H9 (cell line): ENCODE data around the gene NTSR1. TPM values are rescaled to one million over a fixed set of nuclear protein-coding genes. Genes with fewer than 3 reads are reported as not detected.

ENCODE experiments used
- DNase-seq: peaks from one replicate; pipeline ENCODE4 v3.0.0-alpha.2; 2017
- H2AFZ ChIP-seq: one replicate; pipeline ENCODE4 v1.6.1; 2013; ENCODE audit warnings: mild to moderate bottlenecking, low read length, control low read depth, moderate library complexity
- H2AK5ac ChIP-seq: 2 replicates; pipeline ENCODE4 v1.6.1; 2013; ENCODE audit warnings: low read length, control low read depth, mixed read lengths; ENCODE audit not compliant: insufficient read length
- H2BK120ac ChIP-seq: one replicate; pipeline ENCODE4 v1.6.1; 2013; ENCODE audit warnings: low read depth, mild to moderate bottlenecking, low read length, control low read depth, inconsistent platforms; ENCODE audit not compliant: poor library complexity, severe bottlenecking
- H2BK12ac ChIP-seq: 2 replicates; pipeline ENCODE4 v1.6.1; 2013; ENCODE audit warnings: low read length, control low read depth, mixed read lengths, low read depth; ENCODE audit not compliant: insufficient read length
- H2BK15ac ChIP-seq: 2 replicates; pipeline ENCODE4 v1.6.1; 2013; ENCODE audit warnings: low read depth, low read length, control low read depth
- H2BK20ac ChIP-seq: one replicate; pipeline ENCODE4 v1.6.1; 2013; ENCODE audit warnings: low read depth, mild to moderate bottlenecking, low read length, control low read depth, inconsistent platforms; ENCODE audit not compliant: poor library complexity, severe bottlenecking
- H2BK5ac ChIP-seq: 2 replicates; pipeline ENCODE4 v1.6.1; 2013; ENCODE audit warnings: low read length, control low read depth, mixed read lengths; ENCODE audit not compliant: insufficient read length
- H3K14ac ChIP-seq: 2 replicates; pipeline ENCODE4 v1.6.1; 2013; ENCODE audit warnings: low read length, control low read depth; ENCODE audit not compliant: insufficient read depth
- H3K18ac ChIP-seq: 2 replicates; pipeline ENCODE4 v1.6.1; 2013; ENCODE audit warnings: low read depth, mild to moderate bottlenecking, mixed read lengths, low read length, control low read depth; ENCODE audit not compliant: insufficient read length
- H3K23ac ChIP-seq: 2 replicates; pipeline ENCODE4 v1.6.1; 2013; ENCODE audit warnings: low read length, control low read depth, mixed read lengths, low read depth; ENCODE audit not compliant: insufficient read length
- H3K23me2 ChIP-seq: 2 replicates; pipeline ENCODE4 v1.6.1; 2013; ENCODE audit warnings: low read depth, mild to moderate bottlenecking, mixed read lengths, low read length, control low read depth; ENCODE audit not compliant: insufficient read length, poor library complexity, severe bottlenecking
- H3K27ac ChIP-seq: 2 replicates; pipeline ENCODE4 v1.5.1; 2013; ENCODE audit warnings: low read length, control low read depth, mixed read lengths, low read depth; ENCODE audit not compliant: insufficient read length
- H3K27me3 ChIP-seq: 2 replicates; pipeline ENCODE4 v1.6.1; 2013; ENCODE audit warnings: low read length, control low read depth, inconsistent platforms; ENCODE audit not compliant: insufficient read depth
- H3K4ac ChIP-seq: 2 replicates; pipeline ENCODE4 v1.6.1; 2013; ENCODE audit warnings: low read depth, mild to moderate bottlenecking, control low read depth, inconsistent platforms, low read length, moderate library complexity
- H3K4me1 ChIP-seq: 2 replicates; pipeline ENCODE4 v1.6.1; 2013; ENCODE audit warnings: low read length, control low read depth, inconsistent platforms; ENCODE audit not compliant: insufficient read depth
- H3K4me2 ChIP-seq: 2 replicates; pipeline ENCODE4 v1.6.1; 2013; ENCODE audit warnings: low read length, control low read depth, mixed read lengths; ENCODE audit not compliant: insufficient read length, insufficient read depth
- H3K56ac ChIP-seq: 2 replicates; pipeline ENCODE4 v1.6.1; 2013; ENCODE audit warnings: low read depth, mild to moderate bottlenecking, mixed read lengths, low read length, control low read depth; ENCODE audit not compliant: insufficient read length
- H3K79me1 ChIP-seq: 2 replicates; pipeline ENCODE4 v1.6.1; 2013; ENCODE audit warnings: low read depth, mild to moderate bottlenecking, moderate library complexity, low read length, control low read depth, inconsistent platforms; ENCODE audit not compliant: insufficient read depth, poor library complexity, severe bottlenecking
- H3K79me2 ChIP-seq: 2 replicates; pipeline ENCODE4 v1.6.1; 2013; ENCODE audit warnings: low read length, control low read depth, inconsistent platforms; ENCODE audit not compliant: insufficient read depth
- H3K9ac ChIP-seq: 2 replicates; pipeline ENCODE4 v1.6.1; 2013; ENCODE audit warnings: low read length, control low read depth, mixed read lengths; ENCODE audit not compliant: insufficient read length; ENCODE audit errors: extremely low read depth
- H3K9me3 ChIP-seq: one replicate; pipeline ENCODE4 v1.6.1; 2013; ENCODE audit warnings: low read depth, low read length, inconsistent platforms; ENCODE audit not compliant: control insufficient read depth
- H3T11ph ChIP-seq: one replicate; pipeline ENCODE4 v1.6.1; 2013; ENCODE audit warnings: mild to moderate bottlenecking, low read length, control low read depth, inconsistent platforms
- H4K20me1 ChIP-seq: one replicate; pipeline ENCODE4 v1.6.1; 2013; ENCODE audit not compliant: control insufficient read depth, insufficient read length, insufficient read depth
- H4K5ac ChIP-seq: 2 replicates; pipeline ENCODE4 v1.6.1; 2013; ENCODE audit warnings: low read depth, mild to moderate bottlenecking, mixed read lengths, low read length, control low read depth; ENCODE audit not compliant: insufficient read length
- H4K8ac ChIP-seq: replicated peaks from 2 replicates; pipeline ENCODE4 v1.6.1; 2013; ENCODE audit warnings: low read length, control low read depth, mixed read lengths, low read depth; ENCODE audit not compliant: insufficient read length
- H4K91ac ChIP-seq: 2 replicates; pipeline ENCODE4 v1.6.1; 2013; ENCODE audit warnings: low read depth, mild to moderate bottlenecking, moderate library complexity, mixed read lengths, low read length, control low read depth; ENCODE audit not compliant: insufficient read length
- H3K27ac Mint-ChIP-seq, 3 experiments: 2 replicates in 2 of 3; 3 replicates in 1 of 3; pipeline ENCODE4 v1.8.0; 2020 to 2021; ENCODE audit warnings: mixed read lengths in 3 of 3, mild to moderate bottlenecking in 1 of 3, moderate library complexity in 1 of 3
- H3K27me3 Mint-ChIP-seq: 2 replicates; pipeline ENCODE4 v1.8.0; 2021; ENCODE audit warnings: low read depth, mild to moderate bottlenecking, moderate library complexity, mixed read lengths
- H3K36me3 Mint-ChIP-seq, 3 experiments: 2 replicates in 2 of 3; 3 replicates in 1 of 3; pipeline ENCODE4 v1.8.0; 2020 to 2021; ENCODE audit warnings: low read depth in 3 of 3, mixed read lengths in 3 of 3; ENCODE audit not compliant: insufficient read depth in 1 of 3
- H3K4me1 Mint-ChIP-seq, 2 experiments: 2 replicates each; pipeline ENCODE4 v1.8.0; 2020; ENCODE audit warnings: mixed read lengths in 2 of 2
- H3K4me3 Mint-ChIP-seq, 2 experiments: 2 replicates in 1 of 2; 3 replicates in 1 of 2; pipeline ENCODE4 v1.8.0; 2020 to 2021; ENCODE audit warnings: mild to moderate bottlenecking in 2 of 2, mixed read lengths in 2 of 2, moderate library complexity in 1 of 2
- H3K9me3 Mint-ChIP-seq, 2 experiments: 2 replicates in 1 of 2; 3 replicates in 1 of 2; pipeline ENCODE4 v1.8.0; 2020; ENCODE audit warnings: mild to moderate bottlenecking in 2 of 2, mixed read lengths in 2 of 2, moderate library complexity in 1 of 2
- WGBS: extraction: QIAGEN DNeasy Blood & Tissue Kit; methylation state at CpG from one replicate; pipeline ENCODE4 v1.1.7; 2013; ENCODE audit warnings: missing lambda C conversion rate, low lambda C conversion rate, mixed read lengths; ENCODE audit not compliant: insufficient read length; ENCODE audit errors: extremely low coverage; 5-methylcytosine and 5-hydroxymethylcytosine counted together
- total RNA-seq: library from RNA; stranded (reverse); gene quantifications from 2 replicates; pipeline ENCODE4 v1.2.1, GENCODE V29; 2021
- TF ChIP-seq, protein P1 (sequence below): fragments of 200-600 bp; sonication (generic); conservative IDR thresholded peaks from 3 replicates; pipeline ENCODE4 v1.8.0; 2021; ENCODE audit warnings: antibody characterized with exemption, mild to moderate bottlenecking

Gene NTSR1
- total RNA-seq, 1 experiment from 2014 or later = 0.11 TPM

DNA sequence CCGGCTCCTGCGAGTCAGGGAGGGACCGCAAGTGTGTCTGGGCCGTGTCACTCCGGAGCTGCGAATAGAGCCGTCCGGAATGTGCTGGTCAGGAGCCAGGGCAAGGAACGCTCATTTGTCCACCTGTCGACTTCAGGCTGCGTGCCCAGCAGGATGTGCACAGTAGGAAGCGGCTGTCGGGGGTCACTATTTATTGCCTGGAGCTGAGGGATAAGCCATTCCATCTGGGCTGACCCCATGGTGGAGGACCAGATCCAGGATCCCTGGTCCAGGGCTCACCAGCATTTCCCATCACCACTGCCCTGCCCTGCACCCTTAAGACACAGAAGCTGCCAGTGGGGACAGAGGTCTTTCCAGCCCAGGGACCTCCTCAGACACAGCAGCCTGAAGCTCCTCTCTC lies 14.7 kb downstream of the NTSR1 start:
- no peak overlapping the region for H3T11ph ChIP-seq
- H4K91ac ChIP-seq = no peak overlapping the region
- Mint-ChIP-seq H3K9me3 (peaks cover 20 to 28% of the 10 kb centered on the region in 2 experiments), H3K4me1 (peaks cover 0 to 2% of the 10 kb centered on the region in 2 experiments; a peak in 1 of 4 replicates), H3K27ac (no peak overlapping the region), H3K4me3 (no peak overlapping the region), H3K36me3 (peaks cover 2 to 20% (median 4%) of the 10 kb centered on the region in 3 experiments; a peak in 6 of 7 replicates), H3K27me3 (peaks cover 33% of the 10 kb centered on the region)
- no peak overlapping the region for H2BK15ac ChIP-seq
- no peak overlapping the region for H4K8ac ChIP-seq
- H3K4ac ChIP-seq = no peak overlapping the region
- H3K9me3 ChIP-seq = peaks cover 4% of the 10 kb centered on the region
- no peak overlapping the region for H2BK20ac ChIP-seq
- H3K79me1 ChIP-seq = no peaks in the 10 kb centered on the region
- H4K20me1 ChIP-seq = no peaks in the 10 kb centered on the region
- H3K23ac ChIP-seq = no peak overlapping the region
- H2BK12ac ChIP-seq = no peak overlapping the region
- no peak overlapping the region for H3K9ac ChIP-seq
- no peak overlapping the region for H4K5ac ChIP-seq
- H3K18ac ChIP-seq = no peak overlapping the region
- no peak overlapping the region for H3K56ac ChIP-seq
- H3K14ac ChIP-seq = peak overlapping the region; percentile 15; the same call in 1 of the 2 replicates
- TF ChIP-seq, protein P1, sequence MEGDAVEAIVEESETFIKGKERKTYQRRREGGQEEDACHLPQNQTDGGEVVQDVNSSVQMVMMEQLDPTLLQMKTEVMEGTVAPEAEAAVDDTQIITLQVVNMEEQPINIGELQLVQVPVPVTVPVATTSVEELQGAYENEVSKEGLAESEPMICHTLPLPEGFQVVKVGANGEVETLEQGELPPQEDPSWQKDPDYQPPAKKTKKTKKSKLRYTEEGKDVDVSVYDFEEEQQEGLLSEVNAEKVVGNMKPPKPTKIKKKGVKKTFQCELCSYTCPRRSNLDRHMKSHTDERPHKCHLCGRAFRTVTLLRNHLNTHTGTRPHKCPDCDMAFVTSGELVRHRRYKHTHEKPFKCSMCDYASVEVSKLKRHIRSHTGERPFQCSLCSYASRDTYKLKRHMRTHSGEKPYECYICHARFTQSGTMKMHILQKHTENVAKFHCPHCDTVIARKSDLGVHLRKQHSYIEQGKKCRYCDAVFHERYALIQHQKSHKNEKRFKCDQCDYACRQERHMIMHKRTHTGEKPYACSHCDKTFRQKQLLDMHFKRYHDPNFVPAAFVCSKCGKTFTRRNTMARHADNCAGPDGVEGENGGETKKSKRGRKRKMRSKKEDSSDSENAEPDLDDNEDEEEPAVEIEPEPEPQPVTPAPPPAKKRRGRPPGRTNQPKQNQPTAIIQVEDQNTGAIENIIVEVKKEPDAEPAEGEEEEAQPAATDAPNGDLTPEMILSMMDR = no peak
- WGBS = no CpG with 5 or more reads among the region's 13 CpGs
- no peak overlapping the region for H3K27ac ChIP-seq
- no peak overlapping the region for H2AFZ ChIP-seq
- H3K4me2 ChIP-seq = no peak overlapping the region
- H2BK5ac ChIP-seq = no peak overlapping the region
- no peaks in the 10 kb centered on the region for H3K79me2 ChIP-seq
- no peak overlapping the region for H2AK5ac ChIP-seq
- no peaks in the 10 kb centered on the region for H3K27me3 ChIP-seq
- H3K23me2 ChIP-seq = no peaks in the 10 kb centered on the region
- no peaks in the 10 kb centered on the region for H3K4me1 ChIP-seq
- H2BK120ac ChIP-seq = no peak overlapping the region
- DNase-seq = no peak
